ENCODE measurements around the gene UNC5B.
"Not testable (repeated sequence)": the region's sequence is repeated elsewhere in the genome, so short reads cannot be mapped to it uniquely, and the experiment has no call there.

Gene UNC5B

GRCh38 chr10:71282323-71282680 lies 69.9 kb downstream of the UNC5B start:
- DNase-seq (ENCODE audit: low spot score) = no peak

GRCh38 chr10:71283410-71283809 lies 71.0 kb downstream of the UNC5B start:
- no peak for DNase-seq (ENCODE audit: low spot score)

GRCh38 chr10:71283876-71284275 lies 71.5 kb downstream of the UNC5B start:
- DNase-seq (ENCODE audit: low spot score) = no peak

- no peak for DNase-seq (ENCODE audit: low spot score)
Measured at GRCh38 chr10:71284544-71285179, 72.3 kb downstream of the UNC5B start.

- DNase-seq (ENCODE audit: low spot score) = no peak
Measured at GRCh38 chr10:71285180-71285545, 72.8 kb downstream of the UNC5B start.

- DNase-seq (ENCODE audit: low spot score) = no peak
Measured at GRCh38 chr10:71285986-71286385, 73.6 kb downstream of the UNC5B start.

GRCh38 chr10:71286521-71287294 lies 74.3 kb downstream of the UNC5B start:
- no peak for DNase-seq (ENCODE audit: low spot score)

- DNase-seq (ENCODE audit: low spot score) = no peak
Measured at GRCh38 chr10:71287456-71287855, 75.1 kb downstream of the UNC5B start.

GRCh38 chr10:71288461-71288860 lies 76.1 kb downstream of the UNC5B start:
- no peak for DNase-seq (ENCODE audit: low spot score)

- no peak for DNase-seq (ENCODE audit: low spot score)
Measured at GRCh38 chr10:71289421-71290130, 77.2 kb downstream of the UNC5B start.

GRCh38 chr10:71290331-71290730 lies 78.0 kb downstream of the UNC5B start:
- no peak for DNase-seq (ENCODE audit: low spot score)

GRCh38 chr10:71290806-71291527 lies 78.6 kb downstream of the UNC5B start:
- DNase-seq (ENCODE audit: low spot score) = no peak

- DNase-seq (ENCODE audit: low spot score) = no peak
Measured at GRCh38 chr10:71291528-71291900, 79.1 kb downstream of the UNC5B start.

GRCh38 chr10:71292624-71293445 lies 80.5 kb downstream of the UNC5B start:
- no peak for DNase-seq (ENCODE audit: low spot score)

GRCh38 chr10:71293446-71294084 lies 81.2 kb downstream of the UNC5B start:
- no peak for DNase-seq (ENCODE audit: low spot score)

GRCh38 chr10:71294091-71294561 lies 81.8 kb downstream of the UNC5B start:
- no peak for DNase-seq (ENCODE audit: low spot score)

- no peak for DNase-seq (ENCODE audit: low spot score)
Measured at GRCh38 chr10:71294856-71295255, 82.5 kb downstream of the UNC5B start.

- DNase-seq (ENCODE audit: low spot score) = no peak
Measured at GRCh38 chr10:71295641-71296040, 83.3 kb downstream of the UNC5B start.

GRCh38 chr10:71296086-71296485 lies 83.7 kb downstream of the UNC5B start:
- DNase-seq (ENCODE audit: low spot score) = no peak

GRCh38 chr10:71296811-71297210 lies 84.4 kb downstream of the UNC5B start:
- DNase-seq (ENCODE audit: low spot score) = not testable (repeated sequence)

GRCh38 chr10:71297343-71297742 lies 85.0 kb downstream of the UNC5B start:
- DNase-seq (ENCODE audit: low spot score) = no peak

Data from COLO829 (cell line).